ENCODE measurements around the gene TBC1D1.

TBC1D1 gene

DNA sequence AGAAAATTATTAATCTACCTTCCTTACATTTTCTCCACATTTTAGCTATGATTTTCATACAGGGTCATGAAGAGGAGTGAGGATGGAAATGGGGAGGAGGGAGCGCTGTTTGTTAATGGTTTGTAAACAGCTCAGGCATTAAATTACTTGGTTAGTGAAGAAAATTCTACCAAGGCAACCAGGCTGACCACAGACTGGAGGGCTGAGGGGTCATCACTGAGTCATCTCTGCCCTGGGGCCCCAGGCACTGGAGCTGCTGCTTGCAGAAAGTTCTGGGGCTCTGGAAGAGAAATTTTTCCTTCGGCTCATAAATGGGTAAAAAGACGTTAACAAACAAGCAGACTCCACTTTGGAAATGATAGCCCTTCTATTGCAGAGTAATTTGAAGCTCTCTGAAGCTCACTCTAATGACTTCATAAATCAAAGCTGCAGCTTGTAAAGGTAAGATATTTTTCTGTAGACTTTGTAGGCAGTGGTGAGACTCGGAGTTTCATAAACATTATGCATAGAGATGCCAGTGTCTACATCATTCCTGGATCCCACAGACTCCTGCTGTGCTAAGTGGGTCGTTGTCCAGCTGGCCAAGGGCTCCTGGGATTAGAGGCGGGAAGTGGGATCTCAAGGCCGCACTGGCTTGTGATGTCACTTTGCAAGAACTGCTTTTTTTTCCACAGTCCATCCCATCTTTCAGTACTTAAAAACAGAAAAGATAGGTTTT lies 228.9 kb downstream of the TBC1D1 start (continued):
- TF ChIP-seq, protein P1, sequence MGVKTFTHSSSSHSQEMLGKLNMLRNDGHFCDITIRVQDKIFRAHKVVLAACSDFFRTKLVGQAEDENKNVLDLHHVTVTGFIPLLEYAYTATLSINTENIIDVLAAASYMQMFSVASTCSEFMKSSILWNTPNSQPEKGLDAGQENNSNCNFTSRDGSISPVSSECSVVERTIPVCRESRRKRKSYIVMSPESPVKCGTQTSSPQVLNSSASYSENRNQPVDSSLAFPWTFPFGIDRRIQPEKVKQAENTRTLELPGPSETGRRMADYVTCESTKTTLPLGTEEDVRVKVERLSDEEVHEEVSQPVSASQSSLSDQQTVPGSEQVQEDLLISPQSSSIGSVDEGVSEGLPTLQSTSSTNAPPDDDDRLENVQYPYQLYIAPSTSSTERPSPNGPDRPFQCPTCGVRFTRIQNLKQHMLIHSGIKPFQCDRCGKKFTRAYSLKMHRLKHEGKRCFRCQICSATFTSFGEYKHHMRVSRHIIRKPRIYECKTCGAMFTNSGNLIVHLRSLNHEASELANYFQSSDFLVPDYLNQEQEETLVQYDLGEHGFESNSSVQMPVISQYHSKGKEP (tag by site-specific recombination; IDR thresholded peaks at IDR 0.05): 0 out of 2 replicates have a peak, but pooled peaks have one; percentile 45
- TF ChIP-seq, protein P2, sequence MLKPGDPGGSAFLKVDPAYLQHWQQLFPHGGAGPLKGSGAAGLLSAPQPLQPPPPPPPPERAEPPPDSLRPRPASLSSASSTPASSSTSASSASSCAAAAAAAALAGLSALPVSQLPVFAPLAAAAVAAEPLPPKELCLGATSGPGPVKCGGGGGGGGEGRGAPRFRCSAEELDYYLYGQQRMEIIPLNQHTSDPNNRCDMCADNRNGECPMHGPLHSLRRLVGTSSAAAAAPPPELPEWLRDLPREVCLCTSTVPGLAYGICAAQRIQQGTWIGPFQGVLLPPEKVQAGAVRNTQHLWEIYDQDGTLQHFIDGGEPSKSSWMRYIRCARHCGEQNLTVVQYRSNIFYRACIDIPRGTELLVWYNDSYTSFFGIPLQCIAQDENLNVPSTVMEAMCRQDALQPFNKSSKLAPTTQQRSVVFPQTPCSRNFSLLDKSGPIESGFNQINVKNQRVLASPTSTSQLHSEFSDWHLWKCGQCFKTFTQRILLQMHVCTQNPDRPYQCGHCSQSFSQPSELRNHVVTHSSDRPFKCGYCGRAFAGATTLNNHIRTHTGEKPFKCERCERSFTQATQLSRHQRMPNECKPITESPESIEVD (tag by site-specific recombination; IDR thresholded peaks at IDR 0.05): peak; percentile 92
- TF ChIP-seq FEZF1 (tag by site-specific recombination; IDR thresholded peaks at IDR 0.05): peak; percentile 82
- no peak for TF ChIP-seq KLF10 (tag by site-specific recombination; IDR thresholded peaks at IDR 0.05)
- peak; percentile 96 for TF ChIP-seq ZNF660 (tag by site-specific recombination; IDR thresholded peaks at IDR 0.05)
- TF ChIP-seq ZNF571 (tag by site-specific recombination; IDR thresholded peaks at IDR 0.05): no peak
- TF ChIP-seq ZNF23 (tag by site-specific recombination; IDR thresholded peaks at IDR 0.05; ENCODE audit: borderline replicate concordance): no peak
- peak; percentile 73 for TF ChIP-seq ZBTB21 (tag by site-specific recombination; IDR thresholded peaks at IDR 0.05)
- TF ChIP-seq TCF7L2 (IDR thresholded peaks at IDR 0.05; ENCODE audit: borderline replicate concordance, low read depth, low read length): peak; percentile 83
- TF ChIP-seq OSR2 (tag by site-specific recombination; IDR thresholded peaks at IDR 0.05): peak; percentile 54; the same call in 1 of the 2 replicates
- TF ChIP-seq ZNF174 (tag by site-specific recombination; IDR thresholded peaks at IDR 0.05): no peak
- peak; percentile 75 for TF ChIP-seq ZNF366 (tag by site-specific recombination; conservative IDR thresholded peaks at IDR 0.05)
- no peak for TF ChIP-seq ZNF354C (tag by site-specific recombination; IDR thresholded peaks at IDR 0.05; ENCODE audit: borderline replicate concordance, low read depth)
- TF ChIP-seq SP7 (tag by site-specific recombination; IDR thresholded peaks at IDR 0.05): peak; percentile 95
- TF ChIP-seq, protein P3, sequence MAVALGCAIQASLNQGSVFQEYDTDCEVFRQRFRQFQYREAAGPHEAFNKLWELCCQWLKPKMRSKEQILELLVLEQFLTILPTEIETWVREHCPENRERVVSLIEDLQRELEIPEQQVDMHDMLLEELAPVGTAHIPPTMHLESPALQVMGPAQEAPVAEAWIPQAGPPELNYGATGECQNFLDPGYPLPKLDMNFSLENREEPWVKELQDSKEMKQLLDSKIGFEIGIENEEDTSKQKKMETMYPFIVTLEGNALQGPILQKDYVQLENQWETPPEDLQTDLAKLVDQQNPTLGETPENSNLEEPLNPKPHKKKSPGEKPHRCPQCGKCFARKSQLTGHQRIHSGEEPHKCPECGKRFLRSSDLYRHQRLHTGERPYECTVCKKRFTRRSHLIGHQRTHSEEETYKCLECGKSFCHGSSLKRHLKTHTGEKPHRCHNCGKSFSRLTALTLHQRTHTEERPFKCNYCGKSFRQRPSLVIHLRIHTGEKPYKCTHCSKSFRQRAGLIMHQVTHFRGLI (tag by site-specific recombination; IDR thresholded peaks at IDR 0.05): no peak
- TF ChIP-seq ZNF677 (tag by site-specific recombination; IDR thresholded peaks at IDR 0.05): no peak
- peak; percentile 51; the same call in 1 of the 2 replicates for TF ChIP-seq IKZF3 (tag by site-specific recombination; IDR thresholded peaks at IDR 0.05)
- no peak for TF ChIP-seq ZNF521 (tag by site-specific recombination; IDR thresholded peaks at IDR 0.05)
- no peak for TF ChIP-seq ZNF239 (tag by site-specific recombination; IDR thresholded peaks at IDR 0.05)
- TF ChIP-seq, protein P4, sequence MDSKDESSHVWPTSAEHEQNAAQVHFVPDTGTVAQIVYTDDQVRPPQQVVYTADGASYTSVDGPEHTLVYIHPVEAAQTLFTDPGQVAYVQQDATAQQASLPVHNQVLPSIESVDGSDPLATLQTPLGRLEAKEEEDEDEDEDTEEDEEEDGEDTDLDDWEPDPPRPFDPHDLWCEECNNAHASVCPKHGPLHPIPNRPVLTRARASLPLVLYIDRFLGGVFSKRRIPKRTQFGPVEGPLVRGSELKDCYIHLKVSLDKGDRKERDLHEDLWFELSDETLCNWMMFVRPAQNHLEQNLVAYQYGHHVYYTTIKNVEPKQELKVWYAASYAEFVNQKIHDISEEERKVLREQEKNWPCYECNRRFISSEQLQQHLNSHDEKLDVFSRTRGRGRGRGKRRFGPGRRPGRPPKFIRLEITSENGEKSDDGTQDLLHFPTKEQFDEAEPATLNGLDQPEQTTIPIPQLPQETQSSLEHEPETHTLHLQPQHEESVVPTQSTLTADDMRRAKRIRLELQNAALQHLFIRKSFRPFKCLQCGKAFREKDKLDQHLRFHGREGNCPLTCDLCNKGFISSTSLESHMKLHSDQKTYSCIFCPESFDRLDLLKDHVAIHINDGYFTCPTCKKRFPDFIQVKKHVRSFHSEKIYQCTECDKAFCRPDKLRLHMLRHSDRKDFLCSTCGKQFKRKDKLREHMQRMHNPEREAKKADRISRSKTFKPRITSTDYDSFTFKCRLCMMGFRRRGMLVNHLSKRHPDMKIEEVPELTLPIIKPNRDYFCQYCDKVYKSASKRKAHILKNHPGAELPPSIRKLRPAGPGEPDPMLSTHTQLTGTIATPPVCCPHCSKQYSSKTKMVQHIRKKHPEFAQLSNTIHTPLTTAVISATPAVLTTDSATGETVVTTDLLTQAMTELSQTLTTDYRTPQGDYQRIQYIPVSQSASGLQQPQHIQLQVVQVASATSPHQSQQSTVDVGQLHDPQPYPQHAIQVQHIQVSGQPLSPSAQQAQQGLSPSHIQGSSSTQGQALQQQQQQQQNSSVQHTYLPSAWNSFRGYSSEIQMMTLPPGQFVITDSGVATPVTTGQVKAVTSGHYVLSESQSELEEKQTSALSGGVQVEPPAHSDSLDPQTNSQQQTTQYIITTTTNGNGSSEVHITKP (tag by site-specific recombination; IDR thresholded peaks at IDR 0.05): no peak
- TF ChIP-seq ZNF157 (tag by site-specific recombination; IDR thresholded peaks at IDR 0.05): no peak
- no peak for TF ChIP-seq ZNF433 (tag by site-specific recombination; IDR thresholded peaks at IDR 0.05; ENCODE audit: low read depth)
- no peak for TF ChIP-seq ZNF664 (tag by site-specific recombination; IDR thresholded peaks at IDR 0.05)
- TF ChIP-seq ZBTB17 (tag by site-specific recombination; IDR thresholded peaks at IDR 0.05): no peak
- no peak for TF ChIP-seq SP3 (tag by site-specific recombination; IDR thresholded peaks at IDR 0.05)
- peak; percentile 59 for TF ChIP-seq GFI1B (tag by site-specific recombination; IDR thresholded peaks at IDR 0.05)
- no peak for TF ChIP-seq ZNF529 (tag by site-specific recombination; IDR thresholded peaks at IDR 0.05; ENCODE audit: insufficient replicate concordance)
- TF ChIP-seq ZNF473 (tag by site-specific recombination; IDR thresholded peaks at IDR 0.05): no peak
- TF ChIP-seq ZNF585B (tag by site-specific recombination; IDR thresholded peaks at IDR 0.05): no peak
- no peak for TF ChIP-seq ZNF558 (tag by site-specific recombination; IDR thresholded peaks at IDR 0.05)
- no peak for TF ChIP-seq GLI2 (tag by site-specific recombination; IDR thresholded peaks at IDR 0.05; ENCODE audit: borderline replicate concordance, low read depth)
- no peak for TF ChIP-seq ZNF768 (tag by site-specific recombination; IDR thresholded peaks at IDR 0.05)
- no peak for TF ChIP-seq SP2 (tag by site-specific recombination; IDR thresholded peaks at IDR 0.05)
- no peak for TF ChIP-seq OVOL3 (tag by site-specific recombination; IDR thresholded peaks at IDR 0.05)
